CD4-positive, alpha-beta T cell treated with Interleukin-10 for 1 hour (primary cell): ENCODE results near the gene MYH14.

Experiments
- DNase-seq: peaks from one replicate; pipeline ENCODE4 v3.0.0-alpha.2; 2020

Gene MYH14

GRCh38 chr19:50203281-50204080 lies at the start of gene MYH14:
TSS of gene MYH14 (plus strand) at chr19:50203622. CDS start at chr19:50210366, 6,744 bp downstream.
- no peak for DNase-seq

DNA sequence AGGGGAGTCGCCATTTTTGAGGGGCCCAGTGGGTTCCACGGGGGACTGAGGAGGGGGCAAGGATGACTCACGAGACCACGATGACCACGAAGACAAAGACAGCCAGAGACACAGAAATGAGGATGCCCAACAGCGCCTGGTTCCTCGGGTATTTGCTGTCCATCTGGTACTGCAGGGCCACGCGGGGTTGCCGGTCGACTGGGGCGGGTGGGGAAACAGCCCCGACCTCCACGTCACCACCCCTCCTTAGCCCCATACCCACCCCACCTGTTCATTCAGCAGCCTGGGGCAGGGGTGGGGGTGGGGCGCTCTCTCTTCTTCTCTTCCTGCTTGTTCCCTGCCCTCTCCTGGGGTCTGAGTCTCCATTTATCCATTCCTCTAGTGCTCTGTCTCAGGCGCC lies 48.9 kb upstream of the MYH14 start:
- DNase-seq, result no peak

GRCh38 chr19:50155520-50156109 lies 47.8 kb upstream of the MYH14 start:
- no peak for DNase-seq

GRCh38 chr19:50158577-50158976 lies 44.8 kb upstream of the MYH14 start:
- DNase-seq, result no peak

GRCh38 chr19:50159078-50159477 lies 44.3 kb upstream of the MYH14 start:
- DNase-seq, result no peak

GRCh38 chr19:50162988-50163387 lies 40.4 kb upstream of the MYH14 start, which contains the start of gene IZUMO2:
TSS of gene IZUMO2 (minus strand) at chr19:50163281. CDS start at chr19:50163194, 87 bp downstream.
- DNase-seq, result no peak

DNA sequence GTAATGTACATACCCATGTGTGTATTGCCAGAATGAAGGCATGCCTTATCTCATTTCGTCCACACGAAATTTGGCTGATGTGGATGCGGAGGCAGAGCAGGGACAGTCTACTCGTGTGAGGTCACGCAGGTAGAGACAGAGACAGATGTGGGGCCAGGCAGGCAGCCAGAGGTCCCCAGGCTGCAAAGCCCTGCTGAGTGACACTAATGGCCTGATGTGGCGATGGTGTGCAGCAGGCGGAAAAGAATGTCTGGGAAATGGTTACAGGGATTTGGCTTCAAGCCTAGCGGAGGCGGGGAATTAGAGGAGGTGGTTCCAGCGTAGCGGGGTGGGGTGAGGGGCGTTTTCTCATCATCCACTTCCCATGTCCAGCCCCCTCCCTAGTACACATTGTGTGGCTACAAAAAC lies 36.1 kb upstream of the MYH14 start:
- no peak for DNase-seq

GRCh38 chr19:50171752-50172151 lies 31.7 kb upstream of the MYH14 start:
- DNase-seq, result no peak

DNA sequence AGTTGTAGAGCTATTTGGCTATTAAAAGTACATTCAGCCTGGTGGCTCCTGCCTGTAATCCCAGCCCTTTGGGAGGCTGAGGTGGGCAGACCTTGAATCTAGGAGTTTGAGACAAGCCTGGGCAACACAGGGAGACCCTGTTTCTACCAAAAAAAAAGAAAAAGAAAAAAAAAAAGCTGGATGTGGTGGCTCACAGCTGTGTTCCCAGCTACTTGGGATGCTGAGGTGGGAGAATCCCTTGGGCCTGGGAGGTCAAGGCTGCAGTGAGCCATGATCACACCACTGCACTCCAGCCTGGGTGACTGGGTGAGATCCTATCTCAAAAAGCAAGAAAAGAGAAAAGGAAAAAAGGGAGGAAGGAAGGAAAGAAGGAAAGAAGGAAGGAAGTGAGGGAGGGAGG lies 30.7 kb upstream of the MYH14 start:
- no peak for DNase-seq

DNA sequence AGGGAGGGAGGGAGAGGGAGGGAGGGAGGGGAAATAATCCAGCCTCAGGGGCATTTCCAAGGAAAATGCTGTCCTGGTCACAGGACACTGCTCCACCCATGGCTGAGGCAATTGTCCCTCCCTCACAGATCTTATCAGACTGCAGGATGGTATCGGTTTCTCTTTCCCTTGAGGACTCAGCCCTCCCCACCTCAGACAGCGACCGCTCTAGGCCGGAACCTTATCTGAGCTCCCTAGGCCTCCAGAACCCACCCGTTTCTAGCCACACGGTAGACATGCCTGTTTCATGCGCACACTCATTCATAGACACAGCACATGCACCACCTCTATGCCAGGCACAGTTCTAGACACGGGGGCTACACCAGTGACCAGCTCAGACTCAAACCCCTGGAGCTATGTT lies 30.3 kb upstream of the MYH14 start:
- no peak for DNase-seq

GRCh38 chr19:50174100-50174793 lies 29.2 kb upstream of the MYH14 start:
- no peak for DNase-seq

DNA sequence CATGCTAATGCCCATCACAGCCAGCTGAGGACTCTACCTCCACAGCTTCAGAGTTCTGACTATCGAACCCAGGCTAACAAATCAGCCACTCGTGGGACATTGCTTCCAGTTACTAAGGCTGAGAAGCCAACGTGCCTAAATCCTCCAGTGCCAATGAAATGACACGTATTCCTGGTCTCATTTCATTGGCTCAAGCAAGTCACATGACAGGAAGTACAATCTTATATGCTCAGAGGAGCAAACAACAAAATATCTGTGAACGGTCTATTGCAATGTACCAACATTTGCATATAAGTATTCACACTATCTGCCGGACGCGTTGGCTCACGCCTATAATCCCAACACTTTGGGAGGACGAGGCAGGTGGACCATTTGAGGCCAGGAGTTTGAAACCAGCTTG lies 27.5 kb upstream of the MYH14 start:
- no peak for DNase-seq

DNA sequence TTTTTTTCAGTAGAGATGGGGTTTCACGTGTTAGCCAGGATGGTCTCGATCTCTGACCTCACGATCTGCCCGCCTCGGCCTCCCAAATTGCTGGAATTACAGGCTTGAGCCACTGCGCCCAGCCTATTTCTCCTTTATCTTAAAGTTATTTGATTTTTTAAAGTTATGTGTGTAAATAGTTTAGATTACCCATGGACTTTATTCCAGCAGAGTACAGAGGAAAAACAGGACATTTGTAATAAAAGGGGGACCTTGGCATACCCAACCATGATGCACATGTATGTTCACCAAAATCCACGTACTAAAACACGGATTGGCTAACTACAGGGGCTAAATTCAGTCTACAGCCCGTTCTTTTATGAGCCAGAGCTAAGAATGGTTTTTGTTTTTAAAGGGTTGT lies 26.6 kb upstream of the MYH14 start:
- no peak for DNase-seq

GRCh38 chr19:50178320-50178719 lies 25.1 kb upstream of the MYH14 start:
- DNase-seq, result no peak

GRCh38 chr19:50178859-50179537 lies 24.4 kb upstream of the MYH14 start:
- DNase-seq, result no peak

DNA sequence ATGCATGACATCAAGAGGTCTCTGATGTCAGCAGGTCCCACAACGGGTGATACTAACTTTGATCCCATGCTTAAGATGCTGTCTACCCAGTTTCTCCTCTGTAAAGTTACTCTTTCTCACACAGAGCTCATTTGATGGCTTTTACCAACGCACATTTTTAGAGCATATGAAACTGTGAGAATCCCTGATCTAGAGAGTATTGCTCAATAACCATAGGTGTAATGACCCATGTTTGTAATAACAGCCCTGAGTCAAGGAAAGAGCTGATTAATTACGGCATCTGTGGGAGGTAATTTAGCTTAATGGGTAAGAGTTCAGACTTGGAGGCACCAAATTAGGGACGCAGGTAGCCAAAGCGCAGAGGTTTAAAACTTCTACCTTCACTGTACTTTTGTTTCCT lies 22.3 kb upstream of the MYH14 start:
- no peak for DNase-seq

DNA sequence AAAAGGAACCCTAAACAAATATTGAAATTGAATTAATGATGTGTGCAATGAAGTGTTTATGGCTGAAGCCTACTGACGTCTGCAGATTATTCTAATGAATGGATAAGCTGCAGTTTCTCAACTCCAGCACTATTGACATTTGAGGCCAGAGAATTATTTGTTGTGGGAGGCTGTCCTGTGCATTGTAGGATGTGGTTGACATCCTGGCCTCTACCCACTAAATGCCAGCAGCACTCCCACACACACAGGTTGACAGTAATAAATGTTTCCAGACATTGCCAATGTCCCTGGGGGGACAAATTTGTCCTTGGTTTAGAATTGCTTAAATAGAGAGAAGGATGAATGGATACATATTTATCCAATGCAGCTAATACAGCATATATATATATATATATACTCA lies 19.2 kb upstream of the MYH14 start:
- no peak for DNase-seq

- DNase-seq, result no peak
Observed at GRCh38 chr19:50187937-50188336, 15.5 kb upstream of the MYH14 start.

GRCh38 chr19:50189331-50189730 lies 14.1 kb upstream of the MYH14 start:
- DNase-seq, result no peak

DNA sequence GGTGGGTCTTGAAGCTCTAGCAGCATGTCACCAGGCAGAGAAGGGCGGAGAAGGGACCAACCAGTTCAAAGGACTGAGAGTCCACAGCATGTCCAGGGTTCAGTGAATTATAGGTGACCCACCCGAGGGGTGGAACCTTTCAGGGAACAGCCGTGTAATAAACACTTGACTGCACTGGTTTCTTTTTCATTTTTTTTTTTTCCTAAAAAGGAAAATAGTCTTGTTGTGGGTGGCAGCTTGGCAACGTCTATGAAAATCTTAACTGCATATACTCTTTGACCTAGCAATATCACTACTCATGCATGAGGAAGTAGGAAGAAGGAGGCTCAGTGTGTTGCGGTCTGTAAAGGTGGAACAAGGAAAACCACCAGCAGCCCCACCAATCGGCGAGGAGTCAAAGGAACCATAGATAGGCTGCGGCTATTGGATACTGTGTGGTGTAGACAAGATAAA lies 13.0 kb upstream of the MYH14 start:
- DNase-seq, result no peak

- DNase-seq, result no peak
Observed at GRCh38 chr19:50191216-50191615, 12.2 kb upstream of the MYH14 start.

DNA sequence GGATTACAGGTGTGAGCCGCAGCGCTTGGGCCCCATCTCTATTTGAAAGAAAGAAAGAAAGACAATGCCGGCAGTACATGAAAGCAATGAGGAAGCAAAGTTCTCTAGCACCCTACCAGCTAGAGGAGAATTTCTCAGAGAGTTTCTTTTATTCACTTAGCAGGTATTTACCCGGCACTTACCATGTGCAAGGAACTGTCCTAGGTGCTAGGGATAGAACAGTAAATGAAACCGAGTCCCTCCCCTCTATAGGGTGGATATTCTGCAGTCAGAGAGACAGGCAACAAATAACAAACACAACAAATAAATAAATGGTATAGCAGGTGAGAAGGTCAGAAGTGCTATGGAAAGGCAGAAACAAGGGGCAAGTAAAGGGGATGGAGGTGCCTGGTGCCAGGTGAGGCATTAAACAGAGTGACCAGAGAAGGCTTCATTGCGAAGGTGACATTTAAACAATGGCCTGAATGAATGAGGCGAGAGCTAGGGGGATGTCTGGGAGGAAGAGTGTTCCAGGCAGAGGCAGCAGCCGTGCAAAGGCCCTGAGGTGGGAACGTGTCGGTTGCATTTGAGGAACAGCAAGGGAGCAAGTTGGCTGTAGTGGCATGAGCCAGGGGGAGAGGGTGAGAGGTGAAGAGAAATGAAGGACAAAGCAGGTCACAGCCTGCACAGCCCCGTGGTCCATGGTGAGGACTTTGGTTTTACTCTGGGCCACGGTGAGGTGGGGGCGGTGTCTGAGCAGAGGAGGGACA lies 10.8 kb upstream of the MYH14 start:
- no peak for DNase-seq

- DNase-seq, result no peak
Observed at GRCh38 chr19:50195224-50195623, 8.2 kb upstream of the MYH14 start.
